Right hindlimb (tissue), 1 donor: Measurements from ENCODE around the gene SYNGAP1.
"Not testable (repeated sequence)": the region's sequence is repeated elsewhere in the genome, so short reads cannot be mapped to it uniquely, and the experiment has no call there.

Experiments
- DNase-seq: peaks from one replicate; pipeline ENCODE4 v3.0.0-alpha.2; 2018

The SYNGAP1 gene

DNA sequence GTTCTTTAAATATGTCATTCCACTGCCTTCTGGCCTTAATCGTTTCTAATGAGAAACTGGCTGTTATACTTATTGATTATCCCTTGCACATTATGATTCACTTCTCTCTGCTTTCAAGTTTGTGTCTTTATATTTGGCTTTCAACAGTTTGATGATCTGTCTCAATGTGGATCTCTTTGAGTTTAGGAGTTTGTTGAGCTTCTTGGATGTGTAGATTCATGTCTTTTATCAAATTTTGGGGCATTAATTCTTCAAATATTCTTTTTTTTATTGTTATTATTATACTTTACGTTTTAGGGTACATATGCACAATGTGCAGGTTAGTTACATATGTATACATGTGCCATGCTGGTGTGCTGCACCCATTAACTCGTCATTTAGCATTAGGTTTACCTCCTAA is 63.8 kb downstream of the SYNGAP1 start:
- DNase-seq, result no peak

GRCh38 chr6:33484673-33485262 is 64.9 kb downstream of the SYNGAP1 start:
- not testable (repeated sequence) for DNase-seq

- DNase-seq, result not testable (repeated sequence)
Measured at GRCh38 chr6:33485680-33486079, 65.8 kb downstream of the SYNGAP1 start.

- DNase-seq, result no peak
Measured at GRCh38 chr6:33488339-33488738, 68.5 kb downstream of the SYNGAP1 start.

DNA sequence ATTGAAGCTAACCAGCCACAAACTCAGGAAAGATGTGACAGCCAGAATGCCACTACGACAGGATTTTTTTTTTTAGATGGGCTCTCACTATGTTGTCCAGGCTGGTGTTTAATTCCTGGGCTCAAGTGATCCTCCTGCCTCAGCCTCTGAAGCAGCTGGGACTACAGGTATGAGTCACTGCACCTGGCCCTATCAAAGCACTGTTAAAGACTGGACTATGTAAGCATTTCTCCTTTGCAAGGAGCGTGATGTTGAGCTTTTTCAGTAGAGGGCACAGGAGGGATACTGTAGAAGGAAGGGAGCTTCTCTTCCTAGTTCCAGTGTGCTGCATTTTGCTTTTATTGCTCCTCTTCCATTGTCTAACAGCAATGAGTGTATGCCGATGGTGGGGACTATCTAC is 70.3 kb downstream of the SYNGAP1 start:
- no peak for DNase-seq

GRCh38 chr6:33490621-33491020 is 70.8 kb downstream of the SYNGAP1 start:
- no peak for DNase-seq

DNA sequence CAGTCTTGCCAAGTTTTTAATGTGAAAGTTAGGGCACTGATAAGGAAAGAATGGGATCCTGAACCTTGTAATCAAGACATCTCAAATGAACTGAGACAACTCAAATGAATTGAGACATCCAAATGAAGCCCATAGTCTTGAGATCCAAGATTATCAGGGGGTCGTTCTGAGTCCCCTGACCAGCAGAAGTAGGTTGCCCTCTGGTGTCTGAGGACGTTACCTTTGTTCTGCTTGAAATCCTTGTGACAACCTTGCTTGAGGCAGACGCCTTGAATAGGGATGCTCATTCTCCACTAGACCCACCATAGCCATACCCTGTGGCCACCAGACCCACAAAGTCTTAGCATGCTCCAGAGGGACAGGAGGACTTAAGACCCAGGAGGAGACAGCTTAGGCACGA is 72.2 kb downstream of the SYNGAP1 start:
- no peak for DNase-seq

- DNase-seq, result no peak
Measured at GRCh38 chr6:33497157-33497556, 77.3 kb downstream of the SYNGAP1 start.

DNA sequence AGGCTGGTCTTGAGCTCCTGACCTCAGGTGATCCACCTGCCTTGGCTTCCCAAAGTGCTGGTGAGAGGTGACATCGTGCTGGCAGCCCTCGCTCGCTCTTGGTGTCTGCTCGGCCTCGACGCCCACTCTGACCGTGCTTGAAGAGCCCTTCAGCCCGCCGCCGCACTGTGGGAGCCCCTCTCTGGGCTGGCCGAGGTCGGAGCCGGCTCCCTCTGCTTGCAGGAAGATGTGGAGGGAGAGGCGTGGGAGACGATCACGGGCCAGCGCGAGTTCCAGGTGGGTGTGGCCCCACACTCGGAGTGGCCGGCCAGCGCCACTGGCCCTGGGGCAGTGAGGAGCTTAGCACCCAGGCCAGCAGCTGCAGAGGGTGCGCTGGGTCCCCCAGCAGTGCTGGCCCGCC is 82.6 kb downstream of the SYNGAP1 start:
- no peak for DNase-seq

- no peak for DNase-seq
Measured at GRCh38 chr6:33504486-33504885, 84.6 kb downstream of the SYNGAP1 start.
